Vagina (tissue), 2 donors: ENCODE measurements around the gene IQUB. TPM values are rescaled to one million over a fixed set of nuclear protein-coding genes. Genes with fewer than 3 reads are reported as not detected.
A peak's percentile ranks its signal among the peaks of the same experiment; 100 is the strongest.

ENCODE experiments used
- DNase-seq, 2 donors: peaks; one replicate each; pipeline ENCODE4 v3.0.0-alpha.2; 2017; ENCODE audit errors: extremely low spot score in 2 of 2
- H3K27ac ChIP-seq: fragments of 200-600 bp; sonication (generic); one replicate; pipeline ENCODE4 v1.5.1; 2019
- H3K27me3 ChIP-seq: fragments of 200-600 bp; sonication (generic); one replicate; pipeline ENCODE4 v1.5.1; 2019
- H3K36me3 ChIP-seq, 2 donors: fragments of 200-600 bp; sonication (generic); one replicate each; pipeline ENCODE4 v1.5.1; 2017 to 2019
- H3K4me1 ChIP-seq: fragments of 200-600 bp; sonication (generic); one replicate; pipeline ENCODE4 v1.5.1; 2019
- H3K4me3 ChIP-seq, 2 donors: fragments of 200-600 bp; sonication (generic); 1 replicate in 1 of 2; 2 replicates in 1 of 2; pipeline ENCODE4 v1.5.1; 2016 to 2019
- H3K9me3 ChIP-seq: fragments of 200-600 bp; sonication (generic); one replicate; pipeline ENCODE4 v1.5.1; 2019
- CTCF ChIP-seq, 3 experiments: fragments of 450-650 bp in 2 of 3; fragments of 200-600 bp in 1 of 3; sonication (generic) in 1 of 3; IDR thresholded peaks; one replicate each; pipeline ENCODE4 v1.5.1; 2017 to 2019; ENCODE audit warnings: antibody characterized with exemption in 3 of 3, mild to moderate bottlenecking in 2 of 3, moderate library complexity in 2 of 3
- POLR2A ChIP-seq, 2 donors: fragments of 450-650 bp; IDR thresholded peaks; one replicate each; pipeline ENCODE4 v1.6.1; 2017; ENCODE audit warnings: antibody characterized with exemption in 2 of 2, mild to moderate bottlenecking in 2 of 2, moderate library complexity in 2 of 2
- POLR2AphosphoS5 ChIP-seq, 2 donors: sonication (generic); formaldehyde crosslinking; IDR thresholded peaks; one replicate each; pipeline ENCODE4 v1.9.0; 2017; ENCODE audit warnings: antibody characterized with exemption in 2 of 2, mild to moderate bottlenecking in 2 of 2, low read depth in 1 of 2; ENCODE audit not compliant: insufficient read depth in 1 of 2
- intact Hi-C: fragments of 100-400 bp; cut with DNase I; formaldehyde crosslinking; loops from one replicate; pipeline ENCODE4 v1.15.1; 2023
- total RNA-seq: library from RNA; depleted of rRNA; stranded (reverse); fragments of >200 nt; gene quantifications from one replicate; pipeline ENCODE4 v1.2.3, GENCODE V29; 2016

Gene IQUB
- total RNA-seq, 1 donor from 2014 or later, result 0.98 TPM

DNA sequence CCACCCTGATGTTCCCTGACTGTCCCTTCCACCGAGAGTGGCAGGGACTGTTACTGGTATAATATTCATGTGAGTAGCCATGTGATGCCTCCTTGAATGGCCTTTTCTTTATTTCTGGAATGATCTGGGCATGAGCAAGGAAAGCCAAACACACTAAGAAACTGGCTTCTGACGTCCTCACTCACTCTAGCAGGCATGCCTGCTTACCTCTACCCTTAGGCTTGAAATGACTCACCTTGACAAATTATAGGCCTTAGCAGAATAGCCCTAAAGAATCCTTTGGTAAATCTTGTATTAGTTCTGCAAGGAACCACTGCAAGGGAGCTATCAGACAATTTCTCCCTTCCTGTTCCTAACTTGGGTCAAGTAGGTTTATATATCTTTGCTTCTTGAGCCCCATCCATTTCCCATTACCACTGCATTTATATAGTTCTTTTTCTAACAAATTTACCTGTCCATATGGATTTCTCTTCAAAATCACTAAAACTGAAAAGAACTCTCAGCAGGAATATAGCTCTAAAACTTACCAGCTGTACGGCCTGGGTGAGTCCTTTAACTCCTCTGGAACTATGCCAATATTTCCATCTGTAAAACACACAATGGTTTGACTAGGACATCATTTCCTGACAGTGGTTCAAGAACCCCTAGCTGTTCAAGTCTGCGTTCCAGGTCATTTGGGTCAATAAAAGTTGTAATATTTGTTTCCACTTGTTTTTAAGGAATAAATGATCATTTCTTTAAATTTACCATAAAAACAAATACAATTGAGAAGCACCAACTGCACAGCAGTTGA, 36.2 kb upstream of the IQUB start:
- Histone ChIP-seq H3K36me3 (no peaks in the 10 kb centered on the region), H3K27ac (no peak overlapping the region), H3K4me1 (no peaks in the 10 kb centered on the region), H3K9me3 (no peaks in the 10 kb centered on the region), H3K27me3 (no peaks in the 10 kb centered on the region), H3K4me3 (no peak overlapping the region)
- intact Hi-C loops, result no loop called here
- TF ChIP-seq POLR2AphosphoS5 (IDR thresholded peaks at IDR 0.05; ENCODE audit: insufficient read depth in 1 of 2, low read depth in 1 of 2), result no peak
- TF ChIP-seq POLR2A (IDR thresholded peaks at IDR 0.05), result no peak
- no peak for TF ChIP-seq CTCF (IDR thresholded peaks at IDR 0.05)
- no peak for DNase-seq

DNA sequence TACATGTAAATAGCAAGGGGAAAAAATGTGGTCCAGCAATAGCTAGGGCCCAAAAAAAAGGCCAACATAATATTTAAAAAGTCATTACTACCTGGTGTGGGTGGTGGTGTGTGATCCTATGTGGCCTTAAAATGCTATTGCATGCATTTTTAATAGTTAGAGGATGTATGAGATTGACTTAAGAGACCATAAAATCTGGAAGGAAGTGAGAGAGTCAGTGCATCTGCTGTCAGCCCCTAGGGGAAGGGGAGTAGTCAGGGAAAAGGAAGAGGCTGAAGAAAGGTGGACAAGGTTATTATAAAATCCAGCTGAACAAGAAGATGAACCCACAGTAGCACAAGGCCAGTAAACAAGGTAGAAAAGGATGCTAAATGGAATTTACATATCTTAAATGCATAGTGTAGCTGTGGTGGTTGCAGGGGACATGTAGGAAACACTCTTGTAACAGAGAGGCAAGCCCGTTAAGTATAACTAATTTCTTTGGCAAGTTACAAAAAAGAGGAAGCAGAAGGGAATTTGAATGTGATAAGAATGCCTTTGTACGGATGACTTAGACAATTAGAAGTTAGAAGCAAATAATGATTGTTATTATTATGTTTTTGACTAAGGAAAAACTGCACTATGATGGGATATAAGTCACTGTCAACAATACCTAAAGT, 35.1 kb upstream of the IQUB start:
- Histone ChIP-seq H3K4me3 (no peak overlapping the region), H3K27me3 (no peaks in the 10 kb centered on the region), H3K36me3 (no peaks in the 10 kb centered on the region), H3K4me1 (no peaks in the 10 kb centered on the region), H3K27ac (no peak overlapping the region), H3K9me3 (no peaks in the 10 kb centered on the region)
- TF ChIP-seq CTCF (IDR thresholded peaks at IDR 0.05), result no peak
- no peak for TF ChIP-seq POLR2AphosphoS5 (IDR thresholded peaks at IDR 0.05; ENCODE audit: insufficient read depth in 1 of 2, low read depth in 1 of 2)
- no peak for TF ChIP-seq POLR2A (IDR thresholded peaks at IDR 0.05)
- intact Hi-C loops, result no loop called here
- DNase-seq, result no peak

- TF ChIP-seq POLR2AphosphoS5 (IDR thresholded peaks at IDR 0.05; ENCODE audit: insufficient read depth in 1 of 2, low read depth in 1 of 2) (no peak), POLR2A (IDR thresholded peaks at IDR 0.05) (no peak), CTCF (IDR thresholded peaks at IDR 0.05) (no peak)
- Histone ChIP-seq H3K27me3 (no peaks in the 10 kb centered on the region), H3K9me3 (no peaks in the 10 kb centered on the region), H3K4me1 (no peaks in the 10 kb centered on the region), H3K27ac (no peak overlapping the region), H3K36me3 (no peaks in the 10 kb centered on the region), H3K4me3 (no peak overlapping the region)
- no peak for DNase-seq
- intact Hi-C loops, result no loop called here
Measured at GRCh38 chr7:123562121-123562520, 27.7 kb upstream of the IQUB start.

- no peak for TF ChIP-seq POLR2AphosphoS5 (IDR thresholded peaks at IDR 0.05; ENCODE audit: insufficient read depth in 1 of 2, low read depth in 1 of 2)
- TF ChIP-seq CTCF (IDR thresholded peaks at IDR 0.05), result no peak
- TF ChIP-seq POLR2A (IDR thresholded peaks at IDR 0.05), result no peak
- Histone ChIP-seq H3K4me3 (peak overlapping the region; percentile 84 to 95), H3K4me1 (peaks cover 26% of the 10 kb centered on the region), H3K27ac (peak overlapping the region; percentile 76), H3K9me3 (no peaks in the 10 kb centered on the region), H3K36me3 (peaks cover 0 to 2% of the 10 kb centered on the region in 2 donors), H3K27me3 (no peaks in the 10 kb centered on the region)
- intact Hi-C loops, result no loop called here
- no peak for DNase-seq
Measured at GRCh38 chr7:123558289-123558874, 24.0 kb upstream of the IQUB start.
